Stomach (tissue), 4 donors: ENCODE results near the gene MYO1E.

Experiments
- POLR2A ChIP-seq, 4 donors: fragments of 450-650 bp; IDR thresholded peaks; one replicate each; pipeline ENCODE4 v1.6.1; 2016; ENCODE audit warnings: antibody characterized with exemption in 4 of 4, control low read depth in 2 of 4, mild to moderate bottlenecking in 1 of 4, moderate library complexity in 1 of 4
- POLR2AphosphoS5 ChIP-seq, 3 donors: sonication (generic); formaldehyde crosslinking; IDR thresholded peaks; one replicate each; pipeline ENCODE4 v1.6.1; 2016; ENCODE audit warnings: antibody characterized with exemption in 3 of 3
- TF ChIP-seq, protein P1 (sequence below), 7 experiments: fragments of 450-650 bp in 4 of 7; fragments of 200-600 bp in 3 of 7; sonication (generic) in 3 of 7; IDR thresholded peaks; one replicate each; pipeline ENCODE4 v1.5.1; 2016 to 2019; ENCODE audit warnings: antibody characterized with exemption in 7 of 7, control low read depth in 2 of 7, mild to moderate bottlenecking in 1 of 7

DNA sequence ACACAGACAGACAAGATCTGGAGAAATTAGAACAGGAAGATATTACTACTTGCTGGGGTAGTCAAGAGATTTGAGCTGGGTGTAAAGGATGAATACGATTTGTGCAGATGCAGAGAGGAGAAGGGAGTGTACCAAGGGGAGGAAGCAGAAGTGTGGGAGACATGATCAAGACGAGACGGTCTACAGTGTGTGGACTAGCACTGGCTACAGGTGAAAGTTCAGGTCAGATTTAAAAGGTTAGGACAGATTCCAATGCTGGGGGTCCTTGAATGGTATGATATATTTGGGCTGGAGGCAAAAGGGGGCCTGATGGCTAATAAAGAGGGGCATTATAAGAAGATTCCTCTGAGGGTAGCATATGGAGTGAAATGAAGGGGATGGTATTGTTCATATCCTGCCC, 154.0 kb downstream of the MYO1E start:
- TF ChIP-seq POLR2AphosphoS5 (IDR thresholded peaks at IDR 0.05) (no peak), POLR2A (IDR thresholded peaks at IDR 0.05) (no peak)
- TF ChIP-seq, protein P1, sequence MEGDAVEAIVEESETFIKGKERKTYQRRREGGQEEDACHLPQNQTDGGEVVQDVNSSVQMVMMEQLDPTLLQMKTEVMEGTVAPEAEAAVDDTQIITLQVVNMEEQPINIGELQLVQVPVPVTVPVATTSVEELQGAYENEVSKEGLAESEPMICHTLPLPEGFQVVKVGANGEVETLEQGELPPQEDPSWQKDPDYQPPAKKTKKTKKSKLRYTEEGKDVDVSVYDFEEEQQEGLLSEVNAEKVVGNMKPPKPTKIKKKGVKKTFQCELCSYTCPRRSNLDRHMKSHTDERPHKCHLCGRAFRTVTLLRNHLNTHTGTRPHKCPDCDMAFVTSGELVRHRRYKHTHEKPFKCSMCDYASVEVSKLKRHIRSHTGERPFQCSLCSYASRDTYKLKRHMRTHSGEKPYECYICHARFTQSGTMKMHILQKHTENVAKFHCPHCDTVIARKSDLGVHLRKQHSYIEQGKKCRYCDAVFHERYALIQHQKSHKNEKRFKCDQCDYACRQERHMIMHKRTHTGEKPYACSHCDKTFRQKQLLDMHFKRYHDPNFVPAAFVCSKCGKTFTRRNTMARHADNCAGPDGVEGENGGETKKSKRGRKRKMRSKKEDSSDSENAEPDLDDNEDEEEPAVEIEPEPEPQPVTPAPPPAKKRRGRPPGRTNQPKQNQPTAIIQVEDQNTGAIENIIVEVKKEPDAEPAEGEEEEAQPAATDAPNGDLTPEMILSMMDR (IDR thresholded peaks at IDR 0.05): no peak
